ENCODE results near the gene ATP2B1. TPM values are rescaled to one million over a fixed set of nuclear protein-coding genes. Genes with fewer than 3 reads are reported as not detected.

Gene ATP2B1
- total RNA-seq, 1 experiment from 2014 or later = 20.6 TPM

DNA sequence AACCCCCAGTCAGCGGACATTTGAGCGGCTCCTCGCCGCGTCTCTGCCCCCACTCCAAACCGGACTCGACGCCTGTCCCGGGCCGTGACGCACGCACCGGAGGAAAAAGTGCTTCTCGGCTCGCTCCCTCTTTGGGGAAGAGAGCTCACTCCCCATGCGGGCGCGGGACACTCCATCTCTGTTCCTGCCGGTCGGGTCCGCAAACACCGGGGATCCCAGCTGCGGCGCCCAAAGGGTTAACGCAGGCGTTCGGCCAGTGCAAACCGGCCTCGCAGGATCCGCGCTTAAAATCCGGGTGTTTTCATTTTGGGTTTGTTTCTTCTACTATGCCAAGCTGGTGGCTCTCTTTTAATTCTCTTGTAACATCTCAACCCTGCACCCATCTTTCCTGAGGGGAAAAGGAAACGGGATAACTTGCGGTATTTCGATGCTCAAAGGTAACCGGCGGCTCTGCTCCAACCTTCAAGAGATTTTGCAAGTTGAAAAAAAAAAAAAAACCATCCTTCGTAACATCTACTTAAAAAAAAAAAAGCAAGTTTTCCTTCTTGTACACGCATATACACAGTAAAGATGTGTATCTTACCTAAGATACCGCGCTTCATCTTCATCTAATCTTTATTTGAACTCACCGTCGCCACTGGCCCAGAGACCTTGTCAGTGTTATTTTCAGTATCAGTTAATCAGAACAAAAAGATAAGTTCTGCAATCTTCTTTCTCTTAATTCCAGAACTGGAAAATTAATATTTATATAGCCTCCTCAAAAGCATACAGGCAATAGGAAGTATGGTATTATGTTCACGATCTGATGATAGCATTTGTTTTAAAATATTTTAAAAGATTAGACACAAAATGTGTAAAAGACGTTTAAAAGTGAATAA is 1.6 kb upstream of the ATP2B1 start:
- H3K4me1 Mint-ChIP-seq = peaks cover 16 to 18% of the 10 kb centered on the region in 2 experiments
- DNase-seq = peak; percentile 74
- H3K27ac ChIP-seq (ENCODE audit: insufficient read length, low read depth, low read length) = no peak overlapping the region
- no peaks in the 10 kb centered on the region for H3K79me2 ChIP-seq (ENCODE audit: insufficient read depth, low read length)
- no peaks in the 10 kb centered on the region for H3K9me3 ChIP-seq (ENCODE audit: control insufficient read depth, low read depth, low read length)
- H4K5ac ChIP-seq (ENCODE audit: insufficient read length, low read depth, low read length) = no peak overlapping the region
- H3K79me1 ChIP-seq (ENCODE audit: insufficient read depth, low read depth, low read length, poor library complexity, severe bottlenecking) = no peaks in the 10 kb centered on the region
- peak overlapping the region; percentile 78 for H3K9ac ChIP-seq (ENCODE audit: extremely low read depth, insufficient read length, low read length)
- no peak overlapping the region; the same call in 1 of the 2 replicates for H2BK15ac ChIP-seq (ENCODE audit: low read depth, low read length)
- peak overlapping the region; percentile 89 for H3K18ac ChIP-seq (ENCODE audit: insufficient read length, low read depth, low read length)
- H4K91ac ChIP-seq (ENCODE audit: insufficient read length, low read depth, low read length) = no peak overlapping the region
- H3K27me3 Mint-ChIP-seq (ENCODE audit: low read depth) = peaks cover 54% of the 10 kb centered on the region
- no peak overlapping the region for H2BK12ac ChIP-seq (ENCODE audit: insufficient read length, low read depth, low read length)
- peaks cover 15 to 16% of the 10 kb centered on the region in 2 experiments; a peak in 4 of 5 replicates for H3K9me3 Mint-ChIP-seq
- H3K23me2 ChIP-seq (ENCODE audit: insufficient read length, low read depth, low read length, poor library complexity, severe bottlenecking) = peaks cover 15% of the 10 kb centered on the region
- H2BK5ac ChIP-seq (ENCODE audit: insufficient read length, low read length) = no peak overlapping the region
- no CpG with 5 or more reads among the region's 45 CpGs for WGBS (ENCODE audit: extremely low coverage, insufficient read length, low lambda C conversion rate)
- H3K23ac ChIP-seq (ENCODE audit: insufficient read length, low read depth, low read length) = no peak overlapping the region
- TF ChIP-seq, protein P1, sequence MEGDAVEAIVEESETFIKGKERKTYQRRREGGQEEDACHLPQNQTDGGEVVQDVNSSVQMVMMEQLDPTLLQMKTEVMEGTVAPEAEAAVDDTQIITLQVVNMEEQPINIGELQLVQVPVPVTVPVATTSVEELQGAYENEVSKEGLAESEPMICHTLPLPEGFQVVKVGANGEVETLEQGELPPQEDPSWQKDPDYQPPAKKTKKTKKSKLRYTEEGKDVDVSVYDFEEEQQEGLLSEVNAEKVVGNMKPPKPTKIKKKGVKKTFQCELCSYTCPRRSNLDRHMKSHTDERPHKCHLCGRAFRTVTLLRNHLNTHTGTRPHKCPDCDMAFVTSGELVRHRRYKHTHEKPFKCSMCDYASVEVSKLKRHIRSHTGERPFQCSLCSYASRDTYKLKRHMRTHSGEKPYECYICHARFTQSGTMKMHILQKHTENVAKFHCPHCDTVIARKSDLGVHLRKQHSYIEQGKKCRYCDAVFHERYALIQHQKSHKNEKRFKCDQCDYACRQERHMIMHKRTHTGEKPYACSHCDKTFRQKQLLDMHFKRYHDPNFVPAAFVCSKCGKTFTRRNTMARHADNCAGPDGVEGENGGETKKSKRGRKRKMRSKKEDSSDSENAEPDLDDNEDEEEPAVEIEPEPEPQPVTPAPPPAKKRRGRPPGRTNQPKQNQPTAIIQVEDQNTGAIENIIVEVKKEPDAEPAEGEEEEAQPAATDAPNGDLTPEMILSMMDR (conservative IDR thresholded peaks at IDR 0.05) = no peak
- peak overlapping the region in 2 of 3 experiments; percentile 85 to 89; a peak in 3 of 7 replicates for H3K27ac Mint-ChIP-seq
- no peak overlapping the region for H3K56ac ChIP-seq (ENCODE audit: insufficient read length, low read depth, low read length)
- H3T11ph ChIP-seq (ENCODE audit: low read length) = no peak overlapping the region
- peak overlapping the region; percentile 70 for H3K4me2 ChIP-seq (ENCODE audit: insufficient read depth, insufficient read length, low read length)
- no peak overlapping the region for H4K8ac ChIP-seq (replicated peaks; ENCODE audit: insufficient read length, low read depth, low read length)
- peaks cover 3 to 18% (median 8%) of the 10 kb centered on the region in 3 experiments; a peak in 5 of 7 replicates for H3K36me3 Mint-ChIP-seq (ENCODE audit: insufficient read depth in 1 of 3, low read depth in 3 of 3)
- H2BK120ac ChIP-seq (ENCODE audit: low read depth, low read length, poor library complexity, severe bottlenecking) = no peak overlapping the region
- peaks cover 10% of the 10 kb centered on the region; the same call in 1 of the 2 replicates for H3K27me3 ChIP-seq (ENCODE audit: insufficient read depth, low read length)
- H3K4me1 ChIP-seq (ENCODE audit: insufficient read depth, low read length) = no peaks in the 10 kb centered on the region
- H3K4ac ChIP-seq (ENCODE audit: low read depth, low read length) = no peak overlapping the region
- peak overlapping the region; percentile 82 to 86 for H3K4me3 Mint-ChIP-seq
- H2BK20ac ChIP-seq (ENCODE audit: low read depth, low read length, poor library complexity, severe bottlenecking) = no peak overlapping the region
- H4K20me1 ChIP-seq (ENCODE audit: control insufficient read depth, insufficient read depth, insufficient read length) = no peaks in the 10 kb centered on the region
- peak overlapping the region; percentile 91; the same call in 1 of the 2 replicates for H3K14ac ChIP-seq (ENCODE audit: insufficient read depth, low read length)
- no peak overlapping the region for H2AK5ac ChIP-seq (ENCODE audit: insufficient read length, low read length)
- no peak overlapping the region for H2AFZ ChIP-seq (ENCODE audit: low read length)
